Gastrocnemius medialis (tissue), 4 donors: ENCODE results near the gene MAN1B1. TPM values are rescaled to one million over a fixed set of nuclear protein-coding genes. Genes with fewer than 3 reads are reported as not detected.

Source experiments
- ATAC-seq, 2 donors: fragments of 150-250 bp; one replicate each; pipeline ENCODE4 v1.9.1; 2016
- DNase-seq, 2 donors: peaks; one replicate each; pipeline ENCODE4 v3.0.0-alpha.2; 2019
- H3K27ac ChIP-seq, 4 donors: fragments of 200-600 bp; sonication (generic); 1 replicate in 1 of 4; 2 replicates in 3 of 4; pipeline ENCODE4 v1.5.1; 2016 to 2018; ENCODE audit warnings: mild to moderate bottlenecking in 2 of 4, moderate library complexity in 1 of 4
- H3K27me3 ChIP-seq, 3 donors: fragments of 200-600 bp; sonication (generic) in 2 of 3; 1 replicate in 1 of 3; 2 replicates in 2 of 3; pipeline versions ENCODE4 v1.5.1 to v1.6.0; 2016 to 2019; ENCODE audit warnings: mild to moderate bottlenecking in 1 of 3, moderate library complexity in 1 of 3
- H3K36me3 ChIP-seq, 2 donors: fragments of 200-600 bp; sonication (generic) in 1 of 2; one replicate each; pipeline ENCODE4 v1.5.1; 2017 to 2018
- H3K4me1 ChIP-seq, 2 donors: fragments of 200-600 bp; sonication (generic) in 1 of 2; one replicate each; pipeline ENCODE4 v1.5.1; 2016 to 2017; ENCODE audit warnings: mild to moderate bottlenecking in 2 of 2
- H3K4me3 ChIP-seq, 4 donors: fragments of 200-600 bp; sonication (generic) in 3 of 4; 1 replicate in 1 of 4; 2 replicates in 3 of 4; pipeline ENCODE4 v1.5.1; 2016 to 2019; ENCODE audit warnings: mild to moderate bottlenecking in 2 of 4
- H3K9me3 ChIP-seq, 3 donors: fragments of 200-600 bp; sonication (generic) in 2 of 3; 1 replicate in 1 of 3; 2 replicates in 2 of 3; pipeline ENCODE4 v1.5.1; 2016 to 2019
- POLR2A ChIP-seq, 2 donors: fragments of 450-650 bp; IDR thresholded peaks; one replicate each; pipeline ENCODE4 v1.6.1; 2017; ENCODE audit warnings: antibody characterized with exemption in 2 of 2, mild to moderate bottlenecking in 2 of 2, moderate library complexity in 2 of 2
- in situ Hi-C, 4 donors: fragments of 200-750 bp; cut with MboI; loops; one replicate each; pipeline versions ENCODE4 v1.15.0 to v1.8.0; 2017; ENCODE audit warnings: low sequenced_read_pairs in 4 of 4
- intact Hi-C: fragments of 100-400 bp; cut with DNase I; formaldehyde crosslinking; loops from one replicate; pipeline ENCODE4 v1.15.1; 2023; ENCODE audit warnings: low total_unique reads
- total RNA-seq, 4 donors: library from RNA; depleted of rRNA; stranded (reverse); fragments of >200 nt; gene quantifications; one replicate each; pipeline versions ENCODE4 v1.1.0 to v1.2.3, GENCODE V29; 2016
- TF ChIP-seq, protein P1 (sequence below), 5 experiments: fragments of 450-650 bp in 3 of 5; fragments of 200-600 bp in 2 of 5; sonication (generic) in 2 of 5; IDR thresholded peaks in 4 of 5; conservative IDR thresholded peaks in 1 of 5; 1 replicate in 4 of 5; 2 replicates in 1 of 5; pipeline ENCODE4 v1.5.1; 2016 to 2019; ENCODE audit warnings: antibody characterized with exemption in 5 of 5, mild to moderate bottlenecking in 3 of 5, moderate library complexity in 3 of 5

The MAN1B1 gene
- total RNA-seq, 4 donors from 2014 or later, result 15.9 to 31.9 (median 21.1) TPM

DNA sequence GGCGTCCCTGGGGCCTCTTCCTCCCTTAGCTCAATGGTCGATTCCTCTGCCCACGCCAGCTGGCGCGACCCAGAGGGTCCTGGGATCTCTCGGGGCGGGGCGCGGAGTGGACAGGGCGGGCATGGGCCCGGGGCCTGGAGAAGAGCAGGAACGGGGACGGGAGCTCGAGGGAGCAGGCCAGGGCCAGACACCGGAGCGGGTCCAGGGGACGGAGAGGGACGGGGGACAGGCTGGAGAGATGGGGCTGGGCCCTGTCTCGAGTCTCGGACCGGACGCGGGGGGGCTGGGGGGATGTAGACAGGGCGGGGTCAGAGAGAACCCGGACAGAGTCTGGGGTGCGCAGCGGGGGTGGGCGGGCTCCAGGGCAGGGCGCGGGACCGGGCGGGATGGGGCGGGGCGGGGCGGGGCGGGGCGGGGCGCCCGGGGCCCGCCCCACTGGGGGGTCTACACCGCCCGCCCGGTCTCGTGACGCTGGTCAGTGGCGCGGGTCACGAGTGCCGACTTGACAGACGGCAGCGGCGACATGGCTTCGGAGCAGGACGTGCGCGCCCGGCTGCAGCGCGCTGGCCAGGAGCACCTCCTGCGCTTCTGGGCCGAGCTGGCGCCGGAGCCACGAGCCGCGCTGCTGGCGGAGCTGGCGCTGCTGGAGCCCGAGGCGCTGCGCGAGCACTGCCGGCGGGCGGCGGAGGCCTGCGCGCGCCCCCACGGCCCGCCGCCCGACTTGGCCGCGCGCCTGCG lies 9.6 kb upstream of the MAN1B1 start, which contains the start of gene UAP1L1:
UAP1L1 (plus strand) TSS at position 508 of the 738 bp plus-strand sequence; CDS start at position 524, 16 bp downstream.
- Histone ChIP-seq H3K4me1 (peaks cover 0 to 12% of the 10 kb centered on the region in 2 donors), H3K4me3 (peak within 1 kb of the TSS; percentile 51 to 64 (median 56)), H3K27ac (peak within 1 kb of the TSS; percentile 54 to 55 (median 55)), H3K27me3 (peaks cover 0 to 3% (median 0%) of the 10 kb centered on the region in 3 donors), H3K9me3 (no peaks in the 10 kb centered on the region), H3K36me3 (no peaks in the 10 kb centered on the region)
- peak; percentile 69 to 70 for TF ChIP-seq POLR2A (IDR thresholded peaks at IDR 0.05)
- TF ChIP-seq, protein P1, sequence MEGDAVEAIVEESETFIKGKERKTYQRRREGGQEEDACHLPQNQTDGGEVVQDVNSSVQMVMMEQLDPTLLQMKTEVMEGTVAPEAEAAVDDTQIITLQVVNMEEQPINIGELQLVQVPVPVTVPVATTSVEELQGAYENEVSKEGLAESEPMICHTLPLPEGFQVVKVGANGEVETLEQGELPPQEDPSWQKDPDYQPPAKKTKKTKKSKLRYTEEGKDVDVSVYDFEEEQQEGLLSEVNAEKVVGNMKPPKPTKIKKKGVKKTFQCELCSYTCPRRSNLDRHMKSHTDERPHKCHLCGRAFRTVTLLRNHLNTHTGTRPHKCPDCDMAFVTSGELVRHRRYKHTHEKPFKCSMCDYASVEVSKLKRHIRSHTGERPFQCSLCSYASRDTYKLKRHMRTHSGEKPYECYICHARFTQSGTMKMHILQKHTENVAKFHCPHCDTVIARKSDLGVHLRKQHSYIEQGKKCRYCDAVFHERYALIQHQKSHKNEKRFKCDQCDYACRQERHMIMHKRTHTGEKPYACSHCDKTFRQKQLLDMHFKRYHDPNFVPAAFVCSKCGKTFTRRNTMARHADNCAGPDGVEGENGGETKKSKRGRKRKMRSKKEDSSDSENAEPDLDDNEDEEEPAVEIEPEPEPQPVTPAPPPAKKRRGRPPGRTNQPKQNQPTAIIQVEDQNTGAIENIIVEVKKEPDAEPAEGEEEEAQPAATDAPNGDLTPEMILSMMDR (IDR thresholded peaks at IDR 0.05 in 4 of 5, conservative IDR thresholded peaks at IDR 0.05 in 1 of 5), result no peak
- DNase-seq, result peak; percentile 58
- intact Hi-C loops (no loop called here), in situ Hi-C loops (no loop called here)
- peak; percentile 37 to 70 for ATAC-seq

DNA sequence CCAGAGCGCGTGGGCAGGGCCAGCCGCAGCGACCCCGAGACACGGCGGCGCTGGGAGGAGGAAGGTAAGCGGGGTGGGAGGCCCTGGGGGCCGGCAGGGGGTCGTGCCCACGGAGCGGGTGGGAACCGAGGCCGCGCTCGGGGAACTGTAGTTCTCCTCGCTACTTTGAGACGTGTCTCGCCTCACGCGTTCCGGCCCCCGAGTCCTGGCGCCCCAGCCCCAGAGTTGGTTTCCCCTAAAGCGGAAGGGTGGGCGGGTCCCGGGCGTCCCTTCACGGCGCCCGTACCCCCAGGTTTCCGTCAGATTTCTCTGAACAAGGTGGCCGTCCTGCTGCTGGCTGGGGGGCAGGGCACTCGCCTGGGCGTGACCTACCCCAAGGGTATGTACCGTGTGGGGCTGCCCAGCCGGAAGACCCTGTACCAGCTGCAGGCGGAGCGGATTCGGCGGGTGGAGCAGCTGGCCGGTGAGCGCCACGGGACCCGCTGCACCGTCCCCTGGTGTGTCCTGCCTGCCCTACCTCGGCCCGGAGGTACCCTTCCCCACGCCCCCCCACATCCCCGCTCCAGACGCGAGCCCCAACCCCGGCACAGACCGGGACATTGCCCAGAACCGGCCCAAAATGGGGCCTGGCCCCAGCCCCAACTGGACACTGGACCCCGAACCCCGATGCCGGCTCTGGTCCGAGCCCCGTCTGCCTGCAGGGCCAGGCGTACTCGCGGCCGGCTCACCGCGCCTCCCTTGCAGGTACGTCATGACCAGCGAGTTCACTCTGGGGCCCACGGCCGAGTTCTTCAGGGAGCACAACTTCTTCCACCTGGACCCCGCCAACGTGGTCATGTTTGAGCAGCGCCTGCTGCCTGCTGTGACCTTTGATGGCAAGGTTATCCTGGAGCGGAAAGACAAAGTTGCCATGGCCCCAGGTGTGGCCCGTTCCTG lies 8.8 kb upstream of the MAN1B1 start:
- H3K27me3 ChIP-seq, result peaks cover 0 to 3% (median 0%) of the 10 kb centered on the region in 3 donors
- H3K9me3 ChIP-seq, result no peaks in the 10 kb centered on the region
- H3K36me3 ChIP-seq, result no peaks in the 10 kb centered on the region
- TF ChIP-seq, protein P1 (IDR thresholded peaks at IDR 0.05 in 4 of 5, conservative IDR thresholded peaks at IDR 0.05 in 1 of 5), result no peak
- no peak for TF ChIP-seq POLR2A (IDR thresholded peaks at IDR 0.05)
- H3K4me3 ChIP-seq, result peak overlapping the region; percentile 51 to 64 (median 56)
- intact Hi-C loops, result no loop called here
- ATAC-seq (peak in 1 of 2 donors; percentile 2), DNase-seq (no peak)
- H3K4me1 ChIP-seq, result peaks cover 0 to 12% of the 10 kb centered on the region in 2 donors
- in situ Hi-C loops, result no loop called here
- H3K27ac ChIP-seq, result peak overlapping the region in 1 of 4 donors; percentile 55

DNA sequence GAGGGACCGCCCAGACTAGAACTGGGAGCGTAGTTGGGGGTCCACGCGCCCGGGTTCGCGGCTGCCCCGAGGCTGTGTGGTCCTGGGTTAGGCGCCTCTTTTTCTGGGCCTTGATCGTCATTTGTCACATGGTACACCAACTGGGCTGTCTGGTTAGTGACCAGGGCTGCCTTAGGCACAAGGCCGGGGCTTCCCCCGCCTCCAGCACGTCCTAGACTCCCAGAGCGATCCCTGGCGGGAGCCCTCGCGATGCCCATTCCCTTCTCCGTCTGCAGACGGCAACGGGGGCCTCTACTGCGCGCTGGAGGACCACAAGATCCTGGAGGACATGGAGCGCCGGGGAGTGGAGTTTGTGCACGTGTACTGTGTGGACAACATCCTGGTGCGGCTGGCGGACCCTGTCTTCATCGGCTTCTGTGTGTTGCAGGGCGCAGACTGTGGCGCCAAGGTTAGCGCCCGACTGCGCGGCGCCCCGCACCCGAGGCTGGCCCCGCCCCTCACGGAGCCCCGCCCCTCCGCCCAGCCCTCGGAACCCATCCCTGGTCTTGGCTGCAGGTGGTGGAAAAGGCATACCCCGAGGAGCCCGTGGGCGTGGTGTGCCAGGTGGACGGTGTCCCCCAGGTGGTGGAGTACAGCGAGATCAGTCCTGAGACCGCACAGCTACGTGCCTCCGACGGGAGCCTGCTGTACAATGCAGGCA lies 7.9 kb upstream of the MAN1B1 start:
- Histone ChIP-seq H3K9me3 (no peaks in the 10 kb centered on the region), H3K27me3 (peaks cover 0 to 3% (median 0%) of the 10 kb centered on the region in 3 donors), H3K4me3 (peak overlapping the region in 1 of 4 donors; percentile 51), H3K36me3 (no peaks in the 10 kb centered on the region), H3K4me1 (peaks cover 0 to 12% of the 10 kb centered on the region in 2 donors), H3K27ac (no peak overlapping the region)
- DNase-seq, result no peak
- in situ Hi-C loops (no loop called here), intact Hi-C loops (no loop called here)
- no peak for ATAC-seq
- no peak for TF ChIP-seq POLR2A (IDR thresholded peaks at IDR 0.05)
- TF ChIP-seq, protein P1 (IDR thresholded peaks at IDR 0.05 in 4 of 5, conservative IDR thresholded peaks at IDR 0.05 in 1 of 5), result no peak

DNA sequence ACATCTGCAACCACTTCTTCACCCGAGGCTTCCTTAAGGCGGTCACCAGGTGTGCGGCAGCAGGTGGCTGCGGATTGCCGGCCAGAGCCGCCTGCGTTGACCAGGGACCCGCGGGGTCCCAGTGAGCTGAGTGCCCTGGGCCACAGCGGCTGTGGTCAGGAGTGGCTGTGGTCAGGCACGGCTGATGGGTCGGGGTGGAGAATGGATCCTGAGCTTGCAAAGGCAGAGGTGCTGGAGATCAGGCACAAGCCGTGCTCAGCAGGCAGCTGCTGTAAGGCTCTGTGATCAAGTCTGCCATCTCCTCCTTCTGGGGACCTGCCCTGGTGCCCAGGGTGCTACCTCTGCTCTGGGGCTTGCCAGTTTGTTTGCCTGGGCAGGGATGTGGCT lies 7.4 kb upstream of the MAN1B1 start:
- no peak for TF ChIP-seq POLR2A (IDR thresholded peaks at IDR 0.05)
- TF ChIP-seq, protein P1 (IDR thresholded peaks at IDR 0.05 in 4 of 5, conservative IDR thresholded peaks at IDR 0.05 in 1 of 5), result no peak
- ATAC-seq (no peak), DNase-seq (no peak)
- Histone ChIP-seq H3K27me3 (peaks cover 0 to 3% (median 0%) of the 10 kb centered on the region in 3 donors), H3K4me1 (peaks cover 0 to 12% of the 10 kb centered on the region in 2 donors), H3K36me3 (no peaks in the 10 kb centered on the region), H3K4me3 (no peak overlapping the region), H3K9me3 (no peaks in the 10 kb centered on the region), H3K27ac (no peak overlapping the region)
- in situ Hi-C loops (no loop called here), intact Hi-C loops (no loop called here)
